ENCODE measurements around the gene RASSF8.

The RASSF8 gene

GRCh38 chr12:25977047-25977446 is 18.6 kb downstream of the RASSF8 start:
- in situ Hi-C loops (cut with MboI; ENCODE audit: low pct_unique_long_range_greater_than_20kb, low sequenced_read_pairs, unreplicated experiment): no loop called here
- TF ChIP-seq CTCF (IDR thresholded peaks at IDR 0.05; ENCODE audit: extremely low read depth, insufficient read depth, missing control alignments): no peak
- DNase-seq (ENCODE audit: low spot score): no peak

- no peak for TF ChIP-seq CTCF (IDR thresholded peaks at IDR 0.05; ENCODE audit: extremely low read depth, insufficient read depth, missing control alignments)
- in situ Hi-C loops (cut with MboI; ENCODE audit: low pct_unique_long_range_greater_than_20kb, low sequenced_read_pairs, unreplicated experiment): no loop called here
- DNase-seq (ENCODE audit: low spot score): no peak
Observed at GRCh38 chr12:25979059-25979458, 20.6 kb downstream of the RASSF8 start.

- DNase-seq (ENCODE audit: low spot score): no peak
- no peak for TF ChIP-seq CTCF (IDR thresholded peaks at IDR 0.05; ENCODE audit: extremely low read depth, insufficient read depth, missing control alignments)
- in situ Hi-C loops (cut with MboI; ENCODE audit: low pct_unique_long_range_greater_than_20kb, low sequenced_read_pairs, unreplicated experiment): no loop called here
Observed at GRCh38 chr12:25979563-25979962, 21.1 kb downstream of the RASSF8 start.

GRCh38 chr12:25980035-25980434 is 21.6 kb downstream of the RASSF8 start:
- TF ChIP-seq CTCF (IDR thresholded peaks at IDR 0.05; ENCODE audit: extremely low read depth, insufficient read depth, missing control alignments): no peak
- in situ Hi-C loops (cut with MboI; ENCODE audit: low pct_unique_long_range_greater_than_20kb, low sequenced_read_pairs, unreplicated experiment): no loop called here
- no peak for DNase-seq (ENCODE audit: low spot score)

- no peak for TF ChIP-seq CTCF (IDR thresholded peaks at IDR 0.05; ENCODE audit: extremely low read depth, insufficient read depth, missing control alignments)
- no peak for DNase-seq (ENCODE audit: low spot score)
- in situ Hi-C loops (cut with MboI; ENCODE audit: low pct_unique_long_range_greater_than_20kb, low sequenced_read_pairs, unreplicated experiment): no loop called here
Observed at GRCh38 chr12:25981597-25981996, 23.1 kb downstream of the RASSF8 start.

GRCh38 chr12:25982416-25982815 is 23.9 kb downstream of the RASSF8 start:
- no peak for TF ChIP-seq CTCF (IDR thresholded peaks at IDR 0.05; ENCODE audit: extremely low read depth, insufficient read depth, missing control alignments)
- no peak for DNase-seq (ENCODE audit: low spot score)
- in situ Hi-C loops (cut with MboI; ENCODE audit: low pct_unique_long_range_greater_than_20kb, low sequenced_read_pairs, unreplicated experiment): no loop called here

GRCh38 chr12:25983625-25984024 is 25.1 kb downstream of the RASSF8 start:
- DNase-seq (ENCODE audit: low spot score): no peak
- no peak for TF ChIP-seq CTCF (IDR thresholded peaks at IDR 0.05; ENCODE audit: extremely low read depth, insufficient read depth, missing control alignments)
- in situ Hi-C loops (cut with MboI; ENCODE audit: low pct_unique_long_range_greater_than_20kb, low sequenced_read_pairs, unreplicated experiment): no loop called here

Data from GM13977 (cell line).